DLD1 (cell line): ENCODE data around the gene TRAF5.

Experiments used
- in situ Hi-C: cut with HindIII; loops from 2 replicates; pipeline ENCODE4 v1.10.0; 2017; ENCODE audit warnings: low sequenced_read_pairs

The TRAF5 gene

DNA sequence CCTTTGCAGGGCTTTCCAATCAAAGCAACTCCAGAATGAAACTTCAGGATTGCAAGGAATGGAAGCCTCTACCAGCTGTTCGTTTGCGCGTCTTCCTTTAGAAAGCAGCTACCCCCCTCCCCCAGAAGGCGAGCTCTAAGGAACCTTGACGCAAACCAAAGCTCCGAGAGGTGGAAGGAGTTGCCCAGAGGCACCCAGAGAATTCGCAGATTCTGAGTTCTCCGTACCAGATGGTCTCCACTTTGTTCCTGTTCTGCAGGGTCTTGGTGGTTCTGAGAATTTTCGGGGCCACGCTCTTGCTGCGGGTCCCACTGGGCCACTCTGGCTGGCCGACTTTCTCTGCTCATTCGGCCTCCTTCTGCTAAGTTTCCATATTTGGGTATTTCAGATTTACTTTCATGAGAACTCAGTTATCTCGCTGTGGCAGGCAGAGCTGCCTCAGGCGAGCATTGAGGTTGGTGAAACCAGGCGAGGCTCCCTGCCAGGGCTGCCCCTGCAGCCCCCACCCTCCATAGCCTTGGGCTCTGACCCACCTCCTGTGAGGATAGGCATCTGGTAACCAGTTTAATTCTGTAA lies 801 bp downstream of the TRAF5 start:
- in situ Hi-C loops: no loop called here

DNA sequence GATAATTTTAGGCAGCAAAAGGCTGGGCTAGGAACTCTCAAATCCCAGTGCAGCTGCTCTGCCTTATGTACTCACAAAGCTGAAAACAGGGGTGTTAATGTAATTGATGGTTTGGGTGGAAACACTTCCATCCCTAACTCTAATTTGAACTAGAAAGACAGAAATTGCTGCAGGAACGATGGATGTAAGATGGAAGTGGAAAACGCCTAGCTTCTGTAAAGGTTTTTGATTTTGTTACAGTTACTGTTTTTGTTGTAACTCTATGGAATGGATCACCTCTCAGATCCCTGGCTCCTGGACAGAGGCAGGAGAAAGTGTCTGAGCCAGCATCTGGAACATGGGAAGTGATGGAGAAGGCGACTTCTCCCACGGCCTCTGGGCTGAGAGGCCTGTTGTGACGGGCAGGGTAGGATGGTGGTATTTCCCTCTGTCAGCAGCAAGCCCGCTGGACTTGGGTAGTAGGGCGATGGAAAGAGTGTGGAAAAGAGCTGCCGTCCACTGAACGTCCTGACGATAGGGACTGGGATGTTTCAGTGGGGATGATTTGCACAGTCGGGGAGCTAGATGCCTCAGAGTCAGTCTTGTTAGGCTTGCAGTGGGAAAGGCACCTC lies 1.6 kb downstream of the TRAF5 start:
- in situ Hi-C loops: no loop called here

DNA sequence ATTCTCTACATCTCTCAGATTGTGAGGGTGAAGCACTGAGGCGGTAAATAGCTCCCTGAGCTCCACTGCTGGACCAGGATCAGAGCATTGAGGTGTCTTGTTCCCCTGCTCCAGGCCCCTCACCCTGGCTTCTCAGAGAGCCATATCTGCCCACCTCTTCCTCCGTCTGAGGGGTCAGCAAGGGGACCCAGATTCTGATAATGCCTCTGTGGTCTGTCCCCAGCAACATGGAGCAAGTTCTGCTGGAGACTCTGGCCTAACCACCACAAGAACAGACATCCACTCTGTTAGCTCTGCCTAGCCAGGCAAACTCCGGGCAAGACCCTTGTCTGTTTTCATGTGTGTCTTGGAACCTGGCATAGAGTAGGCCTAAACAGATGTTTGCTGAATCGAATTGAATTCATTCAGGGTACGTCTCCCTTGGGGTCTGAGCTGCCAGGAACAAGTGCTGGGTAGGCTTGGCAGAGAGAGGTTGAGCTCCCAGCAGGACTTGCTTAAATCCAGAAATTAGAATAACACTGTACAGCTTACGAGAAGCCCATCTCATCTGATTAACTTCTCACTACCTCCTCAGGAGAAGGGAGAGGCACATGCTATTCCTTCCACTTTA lies 2.3 kb downstream of the TRAF5 start:
- in situ Hi-C loops: no loop called here

DNA sequence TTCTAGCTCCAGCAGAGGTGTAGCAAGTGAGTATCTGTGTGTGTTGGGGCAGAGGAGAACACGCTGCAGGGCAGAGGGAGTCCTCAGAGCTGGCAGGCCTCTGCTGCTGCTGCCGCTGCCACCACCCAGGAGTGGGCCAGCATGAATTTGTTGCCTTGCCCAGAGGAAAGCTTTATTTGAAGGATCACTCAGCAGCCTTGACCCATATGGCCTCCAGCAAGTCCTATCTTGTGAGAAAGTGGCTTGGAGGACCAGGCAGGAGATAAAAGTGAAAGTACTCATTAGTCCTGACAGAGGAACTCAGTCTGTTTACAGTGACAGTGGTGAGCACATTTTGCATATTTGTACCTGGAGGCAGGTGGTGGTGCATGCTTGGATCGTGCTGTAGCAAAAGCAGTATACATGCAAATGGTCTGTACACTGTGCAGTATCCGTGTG lies 3.1 kb downstream of the TRAF5 start:
- in situ Hi-C loops: no loop called here

DNA sequence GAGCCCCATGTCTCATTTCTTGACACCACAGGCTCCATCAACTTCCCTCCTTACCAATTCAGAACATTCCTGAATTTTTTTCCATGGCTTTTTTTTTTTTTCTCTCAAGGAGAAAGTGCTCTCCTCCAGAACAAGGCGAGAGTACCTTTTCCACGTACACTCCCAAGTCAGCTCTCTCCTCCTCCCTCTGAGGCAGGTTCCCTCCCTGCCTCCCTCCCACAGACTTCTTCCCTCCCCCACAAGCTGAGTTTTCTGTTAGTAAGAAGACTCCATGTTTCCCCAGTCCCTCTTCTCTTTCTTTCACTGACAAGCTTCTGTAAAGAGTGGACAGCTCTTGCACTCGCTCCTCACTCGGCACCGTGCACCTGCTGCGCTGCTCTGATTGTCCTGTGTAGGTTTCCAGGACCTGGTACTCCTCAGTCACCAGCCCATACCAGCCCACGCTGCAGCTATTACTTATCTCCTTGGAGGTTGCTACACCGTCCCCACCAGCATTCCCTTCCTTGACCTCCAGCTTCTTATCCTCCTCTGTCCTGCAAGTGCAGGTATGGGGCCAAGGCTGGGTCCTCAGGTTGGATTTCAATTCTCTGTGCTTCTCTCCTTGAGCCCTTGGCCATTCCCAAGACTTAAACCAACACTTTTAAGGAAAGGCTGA lies 3.8 kb downstream of the TRAF5 start:
- in situ Hi-C loops: no loop called here

DNA sequence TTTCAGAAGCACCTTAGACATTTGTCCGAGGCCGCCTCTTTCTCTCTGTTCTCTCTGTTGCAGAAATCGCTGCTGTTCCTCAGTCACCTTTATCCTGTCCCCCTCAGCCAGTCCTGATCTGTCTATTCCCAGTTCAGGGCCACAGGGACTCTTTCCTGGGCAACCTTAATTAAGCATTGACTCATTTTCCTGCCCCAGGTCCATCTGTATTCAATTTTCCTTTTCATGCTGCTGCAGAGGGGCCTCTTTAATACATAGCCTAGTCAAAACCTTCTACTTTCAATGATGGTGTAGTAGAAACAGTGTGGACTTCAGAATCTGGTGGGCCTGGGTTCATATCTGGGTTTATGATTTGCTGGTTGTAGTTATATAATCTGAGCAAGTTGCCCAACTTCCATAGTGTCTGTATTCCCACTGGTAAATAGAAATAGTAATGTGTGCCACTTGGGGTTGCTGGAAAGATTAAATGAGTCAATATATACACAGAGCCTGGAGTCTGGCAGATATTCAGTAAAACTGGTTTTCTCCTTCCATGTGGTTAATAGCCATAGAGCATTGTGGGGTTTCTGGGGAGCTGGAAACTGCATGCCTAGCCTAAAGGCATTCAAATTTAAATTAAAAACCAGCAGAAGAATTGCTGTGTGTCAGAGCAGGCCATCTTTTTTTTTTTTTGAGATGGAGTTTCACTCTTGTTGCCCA lies 4.5 kb downstream of the TRAF5 start:
- in situ Hi-C loops: no loop called here

DNA sequence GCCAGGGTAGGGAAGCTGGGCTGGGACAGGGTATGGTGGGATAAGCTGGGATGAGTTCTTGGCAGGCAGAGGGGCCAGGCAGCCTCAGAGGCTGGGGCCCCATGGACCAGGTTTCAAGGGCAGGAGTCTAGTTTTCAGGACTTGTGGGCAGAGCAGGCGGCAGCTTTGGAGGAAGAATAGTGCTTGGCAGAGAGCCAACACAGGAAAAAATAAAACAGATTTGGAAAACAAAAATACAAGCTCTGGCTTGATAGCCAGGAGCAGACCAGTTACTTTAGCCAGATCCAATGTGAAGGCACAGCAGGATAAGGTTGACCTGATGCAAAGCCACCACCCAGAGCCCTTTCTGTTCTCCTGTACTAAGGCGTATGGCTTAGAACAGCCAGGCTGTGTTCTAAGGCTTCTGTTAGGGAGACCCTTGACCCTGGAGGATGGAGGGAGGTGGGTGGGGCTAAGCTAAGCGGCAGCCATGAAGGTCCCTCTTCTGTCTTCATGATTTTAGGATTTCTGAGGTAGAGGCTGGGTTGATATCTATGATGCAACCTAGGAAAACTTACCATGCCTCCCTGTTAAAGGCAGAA lies 5.5 kb downstream of the TRAF5 start:
- in situ Hi-C loops: no loop called here

DNA sequence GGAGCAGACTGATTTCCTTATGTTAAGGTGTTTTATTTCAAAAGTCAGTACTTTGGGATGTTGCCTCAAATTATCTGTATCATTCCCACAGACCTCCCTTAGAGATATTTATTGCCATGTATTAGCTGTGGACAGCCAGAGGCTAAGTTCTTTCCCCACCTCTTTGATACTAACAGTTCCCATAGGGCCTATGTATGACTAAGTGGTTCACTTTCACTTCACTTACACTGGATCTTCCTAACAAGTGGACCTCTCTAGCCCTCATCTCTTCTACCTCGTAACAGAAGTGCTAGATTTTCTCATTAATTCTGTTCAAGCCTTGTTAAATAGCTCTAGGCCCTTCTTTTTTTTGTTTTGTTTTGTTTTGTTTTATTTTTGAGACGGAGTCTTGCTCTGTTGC lies 6.2 kb downstream of the TRAF5 start:
- in situ Hi-C loops: no loop called here

DNA sequence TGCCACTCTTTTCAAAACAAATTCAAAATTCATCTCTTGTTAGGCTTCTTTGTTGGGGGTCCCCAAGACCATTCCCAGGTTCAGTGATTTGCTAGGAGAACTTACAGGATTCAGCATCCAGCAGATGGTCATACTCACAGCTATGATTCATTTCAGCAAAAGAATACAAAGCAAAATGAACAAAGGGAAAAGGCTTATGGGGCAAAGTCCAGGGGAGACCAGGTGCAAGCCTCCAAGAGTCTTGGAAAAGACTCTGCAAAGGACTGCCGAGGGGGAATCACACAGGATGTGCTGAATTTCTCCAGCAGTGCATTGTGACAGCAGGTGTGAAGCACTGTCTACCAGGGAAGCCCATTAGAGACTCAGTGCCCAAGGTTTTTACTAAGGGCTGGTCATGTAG lies 7.3 kb downstream of the TRAF5 start:
- in situ Hi-C loops: no loop called here

DNA sequence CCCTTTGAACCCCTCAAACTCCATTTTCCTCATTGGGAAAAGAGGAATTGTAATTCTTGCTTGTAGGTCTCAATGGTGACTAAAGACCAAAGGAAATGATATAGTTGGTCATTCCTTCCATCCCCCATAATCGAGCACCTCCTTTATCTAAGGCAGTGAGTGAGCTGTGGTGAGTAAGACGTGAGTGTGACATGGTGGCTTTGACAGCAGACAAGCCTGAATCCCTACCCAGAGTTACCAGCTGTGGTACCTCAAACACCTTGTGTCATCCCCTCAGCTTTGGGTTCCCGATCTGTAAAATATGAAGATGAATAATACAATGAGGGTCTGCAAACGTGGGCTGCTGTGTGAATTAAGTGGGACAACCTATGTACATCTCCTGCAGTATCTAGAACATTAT lies 8.4 kb downstream of the TRAF5 start:
- in situ Hi-C loops: no loop called here

DNA sequence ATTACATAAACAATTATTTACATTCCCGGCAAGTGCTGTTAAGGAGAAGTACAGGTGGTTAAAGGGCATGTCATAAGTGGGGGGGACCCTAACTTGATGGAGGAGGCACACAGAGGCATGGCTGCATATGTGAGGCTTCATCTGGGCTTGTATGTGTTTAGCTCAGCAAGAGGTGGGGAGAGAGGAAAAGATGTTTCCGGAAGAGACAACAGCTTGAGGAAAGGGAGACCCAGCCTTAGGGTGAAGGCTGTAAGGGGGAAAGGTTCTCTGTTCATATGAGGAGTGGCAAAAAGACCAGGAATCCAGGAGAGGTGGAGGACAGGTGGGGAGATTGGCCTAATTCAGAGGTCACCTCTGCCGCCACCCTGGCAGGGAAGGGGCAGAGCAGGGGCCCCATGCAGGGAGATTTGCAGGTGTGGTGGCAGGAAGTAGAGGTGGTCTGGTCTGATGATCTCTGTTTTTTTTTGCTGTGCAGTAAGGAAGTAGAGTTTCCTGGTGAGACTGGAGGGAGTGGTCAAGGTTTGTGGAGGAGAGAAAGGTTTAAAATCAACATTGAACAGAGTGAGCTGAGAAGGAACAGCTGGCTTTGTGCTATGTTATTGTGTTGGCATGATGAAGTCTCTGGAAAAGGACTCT lies 9.0 kb downstream of the TRAF5 start:
- in situ Hi-C loops: no loop called here

DNA sequence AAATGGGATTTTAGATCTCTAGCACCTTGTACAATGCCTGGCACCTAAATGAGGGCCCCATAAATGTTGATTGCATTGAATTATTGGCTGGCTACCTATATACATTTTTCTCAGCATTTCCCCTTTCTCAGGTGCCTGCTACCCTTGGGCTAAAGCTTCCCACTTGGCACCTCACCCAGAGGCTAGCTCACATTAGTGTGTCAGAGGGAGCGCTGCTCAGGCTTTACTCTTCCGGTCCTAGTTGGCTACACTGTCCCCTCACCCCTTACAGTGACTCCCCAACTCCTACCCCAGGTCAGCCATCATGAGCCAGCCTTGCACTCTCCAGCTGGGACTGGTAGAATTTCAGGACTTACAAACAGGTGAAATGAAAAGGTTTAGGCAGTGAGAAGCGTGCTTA lies 9.5 kb downstream of the TRAF5 start:
- in situ Hi-C loops: no loop called here

DNA sequence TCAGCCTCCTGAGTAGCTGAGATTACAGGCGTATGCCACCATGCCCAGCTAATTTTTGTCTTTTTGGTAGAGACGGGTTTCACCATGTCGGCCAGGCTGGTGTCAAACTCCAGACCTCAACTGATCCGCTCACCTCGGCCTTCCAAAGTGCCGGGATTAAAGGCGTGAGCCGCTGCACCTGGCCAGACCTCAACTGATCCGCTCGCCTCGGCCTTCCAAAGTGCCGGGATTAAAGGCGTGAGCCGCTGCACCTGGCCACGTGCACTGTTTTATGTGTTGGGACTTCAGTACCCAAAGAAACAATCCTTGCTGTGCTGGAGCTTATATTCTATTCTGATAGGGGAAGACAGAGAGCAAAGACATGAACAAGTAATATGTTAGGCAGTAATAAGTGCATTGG lies 10.1 kb downstream of the TRAF5 start:
- in situ Hi-C loops: no loop called here

DNA sequence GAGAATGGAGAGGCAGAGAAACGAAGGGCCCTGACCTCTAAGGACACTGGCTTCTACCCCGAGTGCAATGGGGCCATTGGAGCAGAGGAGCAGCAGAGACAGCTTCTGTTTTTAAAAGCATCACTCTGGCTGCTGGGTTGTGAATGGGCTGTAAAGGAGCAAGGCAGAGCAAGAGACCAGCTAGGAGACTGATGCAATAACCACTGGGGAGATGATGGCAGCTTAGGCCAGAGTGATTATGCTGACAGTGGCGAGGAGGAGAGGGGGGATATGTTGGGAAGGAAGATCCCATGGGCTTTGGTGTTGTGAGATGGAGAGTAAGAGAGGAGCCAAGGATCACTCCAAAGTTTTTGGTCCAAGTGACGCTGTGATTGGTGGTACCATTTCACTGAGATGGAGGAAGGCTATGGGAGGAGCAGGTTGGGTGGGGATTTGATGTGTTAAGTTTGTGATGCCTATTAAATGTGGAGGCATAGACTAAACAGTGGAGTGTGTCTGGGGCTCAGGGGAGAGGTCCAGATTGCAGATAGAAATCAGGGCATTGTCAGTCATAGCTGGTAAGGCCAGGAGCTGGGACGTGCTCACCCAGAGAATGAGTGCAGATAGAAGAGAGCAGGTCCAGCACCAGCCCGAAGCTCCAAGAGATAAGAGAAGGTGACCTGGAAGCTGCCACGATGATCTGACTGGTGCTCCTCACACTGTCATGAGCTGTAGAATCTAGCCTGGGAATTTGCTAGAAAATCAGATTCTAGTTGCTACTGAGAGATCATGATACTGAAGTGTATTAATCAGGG lies 11.0 kb downstream of the TRAF5 start:
- in situ Hi-C loops: no loop called here

DNA sequence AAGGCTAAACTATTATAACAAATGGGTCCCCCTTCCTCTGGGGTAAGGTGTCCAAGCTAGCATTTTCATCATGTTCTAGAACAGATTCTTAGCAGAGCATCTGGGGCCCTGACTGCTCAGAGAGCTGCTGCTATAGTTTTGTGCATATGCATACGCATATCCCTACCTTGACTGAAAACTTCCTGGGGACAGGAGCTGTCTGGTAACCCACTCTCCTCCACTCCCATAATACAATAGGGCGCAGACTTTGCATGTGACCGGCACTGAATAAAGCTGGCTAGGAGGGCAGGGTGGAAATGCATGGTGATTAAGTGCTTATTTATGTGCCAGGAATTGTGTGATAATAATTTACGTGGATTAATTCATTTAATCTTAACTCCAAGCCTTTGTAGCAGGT lies 11.6 kb downstream of the TRAF5 start:
- in situ Hi-C loops: no loop called here

DNA sequence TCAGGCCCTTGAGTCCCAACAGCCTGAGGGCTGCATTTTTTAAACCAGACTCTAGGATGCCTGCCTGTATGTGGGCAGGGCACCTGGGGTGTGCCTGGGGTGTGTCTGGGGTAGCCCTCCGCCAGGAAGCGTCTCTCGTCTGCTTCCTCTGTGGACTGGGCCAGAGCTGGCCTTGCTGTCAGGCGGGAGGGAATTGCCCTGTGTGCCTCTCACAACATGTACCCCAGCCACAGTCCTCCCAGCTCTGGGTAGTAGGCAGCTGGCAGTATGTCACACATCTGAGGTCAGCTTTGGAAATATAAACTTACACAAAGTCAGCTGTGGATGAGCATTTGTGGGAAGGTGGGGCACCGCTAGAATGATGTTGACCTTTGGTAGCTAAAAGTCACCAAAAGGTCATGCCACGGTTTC lies 13.0 kb downstream of the TRAF5 start:
- in situ Hi-C loops: no loop called here

DNA sequence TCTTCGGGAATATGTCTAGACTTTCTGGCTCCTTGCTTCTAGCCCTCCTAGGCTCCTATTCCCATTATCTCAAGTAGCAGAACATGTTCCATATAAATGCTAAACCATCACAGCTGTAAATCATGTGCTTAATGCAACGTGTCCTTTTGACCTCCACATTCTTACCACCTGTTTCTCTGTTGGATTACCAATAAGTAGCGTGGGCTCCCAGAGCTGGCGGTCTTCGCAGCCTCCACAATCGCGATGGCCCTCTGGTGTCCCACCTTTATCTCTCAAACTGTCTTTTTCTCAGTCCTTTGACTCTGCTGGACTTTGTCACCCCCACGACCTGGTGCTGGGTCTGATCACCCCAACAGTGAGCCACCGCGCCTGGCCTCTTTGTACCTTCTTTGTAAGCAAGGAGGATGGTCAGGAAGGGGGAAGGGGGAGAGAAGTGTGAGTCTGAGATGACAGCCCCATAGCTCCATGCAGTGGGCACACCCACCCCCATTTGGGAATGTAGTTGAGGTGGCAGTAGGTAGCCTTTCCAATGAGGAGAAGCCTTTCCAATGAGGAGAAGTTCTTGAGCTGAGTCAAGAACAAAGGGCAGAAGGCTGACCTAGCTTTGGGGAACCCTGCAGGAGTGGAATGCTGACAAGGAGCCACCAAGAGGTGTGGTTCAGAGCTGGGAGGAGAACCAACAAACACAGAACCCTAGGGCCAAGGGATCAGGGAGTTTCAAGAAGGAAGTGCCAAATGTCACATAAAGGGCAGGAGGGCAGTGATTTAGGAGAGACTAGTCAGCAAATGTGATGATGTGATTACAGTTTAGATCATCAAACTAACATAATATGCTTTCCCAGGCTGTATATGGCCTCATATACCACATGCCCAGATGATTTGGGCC lies 14.2 kb downstream of the TRAF5 start:
- in situ Hi-C loops: no loop called here

DNA sequence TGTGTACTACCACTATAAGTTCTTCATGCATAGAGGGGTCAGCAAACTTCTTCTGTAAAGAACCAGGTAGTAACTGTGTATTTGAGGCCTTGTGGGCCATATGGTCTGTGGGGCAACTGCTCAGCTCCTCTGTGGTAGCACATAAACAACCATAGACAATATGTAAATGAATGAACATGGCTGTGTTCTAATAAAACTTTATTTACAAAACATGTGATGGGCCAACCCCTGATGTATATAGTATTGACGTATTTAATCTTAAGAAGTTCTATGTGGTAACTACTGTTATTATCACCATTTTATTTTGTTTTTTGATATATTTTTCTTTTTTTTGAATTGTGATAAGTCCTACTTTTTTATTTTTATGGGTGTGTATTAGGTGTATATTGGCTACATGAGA lies 15.4 kb downstream of the TRAF5 start:
- in situ Hi-C loops: no loop called here

DNA sequence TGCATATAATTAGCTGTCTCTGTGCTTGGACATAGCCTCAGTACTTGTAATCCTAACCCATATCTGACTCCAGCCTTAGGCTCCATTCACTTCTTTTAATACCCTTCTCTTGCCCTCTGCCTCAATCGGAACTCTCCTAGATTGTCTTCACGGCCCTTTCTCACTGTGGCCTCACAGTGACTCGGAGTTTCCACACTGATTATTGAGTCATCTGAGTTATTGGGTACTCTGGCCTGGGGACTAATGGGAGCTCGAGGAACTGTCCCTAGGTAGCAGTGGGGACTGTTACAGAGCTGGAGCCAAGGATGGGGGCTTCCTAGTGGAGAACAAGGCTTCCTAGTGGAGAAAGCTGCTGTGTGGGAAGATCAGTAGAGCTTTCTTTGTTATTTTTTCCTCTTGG lies 17.0 kb downstream of the TRAF5 start:
- in situ Hi-C loops: no loop called here
